Lower leg skin (tissue), 4 donors: ENCODE measurements around the gene BRD1. TPM values are rescaled to one million over a fixed set of nuclear protein-coding genes. Genes with fewer than 3 reads are reported as not detected.
"Not testable (repeated sequence)": the region's sequence is repeated elsewhere in the genome, so short reads cannot be mapped to it uniquely, and the experiment has no call there.

Experiments
- DNase-seq, 2 donors: peaks; one replicate each; pipeline ENCODE4 v3.0.0-alpha.2; 2019; ENCODE audit warnings: low spot score in 2 of 2
- H3K4me3 ChIP-seq: fragments of 200-600 bp; sonication (generic); 2 replicates; pipeline ENCODE4 v1.5.1; 2017; ENCODE audit warnings: mild to moderate bottlenecking, low read depth; ENCODE audit not compliant: poor library complexity, severe bottlenecking
- POLR2A ChIP-seq, 2 donors: fragments of 450-650 bp; IDR thresholded peaks; one replicate each; pipeline ENCODE4 v1.6.1; 2016 to 2017; ENCODE audit warnings: antibody characterized with exemption in 2 of 2, mild to moderate bottlenecking in 1 of 2, moderate library complexity in 1 of 2
- WGBS, 2 donors: methylation state at CpG; one replicate each; pipeline ENCODE4 v1.1.5; 2018; 5-methylcytosine and 5-hydroxymethylcytosine counted together
- intact Hi-C: fragments of 100-400 bp; cut with DNase I; formaldehyde crosslinking; loops from one replicate; pipeline ENCODE4 v1.15.0; 2023; ENCODE audit warnings: low total_unique reads
- total RNA-seq, 4 donors: library from RNA; depleted of rRNA; stranded (reverse); fragments of >200 nt; gene quantifications; one replicate each; pipeline ENCODE4 v1.1.0, GENCODE V29; 2016
- TF ChIP-seq, protein P1 (sequence below), 3 donors: fragments of 450-650 bp; IDR thresholded peaks; one replicate each; pipeline ENCODE4 v1.5.1; 2016; ENCODE audit warnings: antibody characterized with exemption in 3 of 3, mild to moderate bottlenecking in 3 of 3, moderate library complexity in 2 of 3

BRD1 gene
- total RNA-seq, 4 donors from 2014 or later = 64.8 to 104 (median 89.8) TPM

DNA sequence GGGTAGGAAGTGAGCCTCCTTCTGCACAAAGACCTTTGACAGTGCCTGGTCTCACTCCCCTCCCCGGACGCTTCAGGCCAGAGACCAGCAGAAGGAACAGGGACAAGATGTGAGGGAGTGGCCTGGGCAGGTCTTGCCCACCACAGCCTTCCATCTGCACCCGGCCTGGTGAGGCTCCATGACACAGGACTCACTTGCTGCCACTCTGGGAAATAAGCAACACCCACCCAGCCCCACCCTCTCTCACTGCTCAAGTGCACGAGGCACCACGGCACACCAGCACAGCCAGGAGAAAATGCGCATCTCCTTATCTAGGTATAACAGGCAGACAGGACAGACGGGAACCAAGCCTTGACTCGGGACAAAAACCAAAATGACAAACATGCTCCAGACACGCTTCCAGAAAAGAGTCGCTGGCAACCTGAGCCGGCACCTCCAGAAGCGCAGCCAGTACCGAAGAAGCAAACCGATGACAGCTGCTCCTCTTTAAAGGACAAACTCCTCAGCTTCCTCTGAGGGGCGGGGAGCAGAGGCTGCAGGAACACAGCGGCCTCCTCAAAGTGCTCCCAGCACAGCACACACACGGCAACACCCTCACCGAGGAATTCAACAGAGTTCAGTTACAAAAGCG, 41.7 kb downstream of the BRD1 start:
- TF ChIP-seq, protein P1, sequence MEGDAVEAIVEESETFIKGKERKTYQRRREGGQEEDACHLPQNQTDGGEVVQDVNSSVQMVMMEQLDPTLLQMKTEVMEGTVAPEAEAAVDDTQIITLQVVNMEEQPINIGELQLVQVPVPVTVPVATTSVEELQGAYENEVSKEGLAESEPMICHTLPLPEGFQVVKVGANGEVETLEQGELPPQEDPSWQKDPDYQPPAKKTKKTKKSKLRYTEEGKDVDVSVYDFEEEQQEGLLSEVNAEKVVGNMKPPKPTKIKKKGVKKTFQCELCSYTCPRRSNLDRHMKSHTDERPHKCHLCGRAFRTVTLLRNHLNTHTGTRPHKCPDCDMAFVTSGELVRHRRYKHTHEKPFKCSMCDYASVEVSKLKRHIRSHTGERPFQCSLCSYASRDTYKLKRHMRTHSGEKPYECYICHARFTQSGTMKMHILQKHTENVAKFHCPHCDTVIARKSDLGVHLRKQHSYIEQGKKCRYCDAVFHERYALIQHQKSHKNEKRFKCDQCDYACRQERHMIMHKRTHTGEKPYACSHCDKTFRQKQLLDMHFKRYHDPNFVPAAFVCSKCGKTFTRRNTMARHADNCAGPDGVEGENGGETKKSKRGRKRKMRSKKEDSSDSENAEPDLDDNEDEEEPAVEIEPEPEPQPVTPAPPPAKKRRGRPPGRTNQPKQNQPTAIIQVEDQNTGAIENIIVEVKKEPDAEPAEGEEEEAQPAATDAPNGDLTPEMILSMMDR (IDR thresholded peaks at IDR 0.05) = no peak
- no peak for TF ChIP-seq POLR2A (IDR thresholded peaks at IDR 0.05)
- intact Hi-C loops = loop anchor here (10.0 kb wide), 1 partner anchor 129 kb away; the partner anchor contains the start of genes ALG12 and CRELD2
- WGBS, 2 donors = 58 to 61% methylated on average over 19 of the region's 19 CpGs
- H3K4me3 ChIP-seq = no peak overlapping the region
- DNase-seq = no peak

DNA sequence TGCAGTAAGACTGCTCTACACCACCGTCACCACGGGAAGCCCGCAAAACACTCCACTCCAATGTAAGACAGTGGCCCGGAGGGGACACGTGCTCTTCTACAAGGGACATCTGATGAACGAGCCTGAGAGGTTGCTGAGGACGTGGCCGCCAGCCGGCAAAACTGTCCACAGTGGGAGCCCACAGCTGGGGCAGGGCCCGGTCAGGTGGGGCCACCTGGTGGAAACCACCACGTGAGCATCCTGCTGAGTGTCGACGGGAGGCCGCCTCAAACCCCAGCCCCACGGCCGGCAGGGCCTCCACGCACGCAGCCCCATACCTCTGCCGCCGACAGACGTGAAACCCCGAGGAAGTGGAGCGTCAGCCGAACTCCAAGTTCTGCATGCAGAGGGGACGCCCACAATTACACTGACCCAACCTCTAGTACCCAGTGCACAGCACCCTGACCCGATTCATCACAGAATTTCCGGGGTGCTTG, 42.6 kb downstream of the BRD1 start:
- TF ChIP-seq, protein P1 (IDR thresholded peaks at IDR 0.05) = no peak
- no peak for TF ChIP-seq POLR2A (IDR thresholded peaks at IDR 0.05)
- no peak overlapping the region for H3K4me3 ChIP-seq
- WGBS, 2 donors = 94% methylated on average over 26 to 27 of the region's 27 CpGs
- intact Hi-C loops = loop anchor here (10.0 kb wide), 1 partner anchor 130 kb away; the partner anchor contains the start of genes ALG12 and CRELD2
- DNase-seq = no peak

DNA sequence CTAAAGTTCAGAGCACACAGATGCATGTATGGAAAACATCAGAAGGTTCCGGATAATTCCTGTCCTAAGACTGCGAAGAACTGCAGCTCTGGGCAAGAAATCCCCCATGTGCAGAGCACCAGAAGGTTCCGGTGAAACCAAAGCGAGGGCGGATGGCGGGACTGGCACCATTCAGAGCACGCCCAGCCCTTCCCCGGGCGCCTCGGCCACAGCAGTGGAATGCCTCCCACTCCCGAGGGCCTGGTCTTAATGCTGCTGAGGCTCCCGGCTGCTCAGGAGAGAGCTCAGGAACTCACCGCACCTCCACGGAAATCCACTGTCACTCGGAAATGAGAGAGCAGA, 43.1 kb downstream of the BRD1 start:
- no peak for DNase-seq
- intact Hi-C loops = loop anchor here (10.0 kb wide), 1 partner anchor 130 kb away; the partner anchor contains the start of genes ALG12 and CRELD2
- WGBS, 2 donors = 81 to 86% methylated on average over 15 of the region's 15 CpGs
- no peak overlapping the region for H3K4me3 ChIP-seq
- no peak for TF ChIP-seq POLR2A (IDR thresholded peaks at IDR 0.05)
- TF ChIP-seq, protein P1 (IDR thresholded peaks at IDR 0.05) = no peak

DNA sequence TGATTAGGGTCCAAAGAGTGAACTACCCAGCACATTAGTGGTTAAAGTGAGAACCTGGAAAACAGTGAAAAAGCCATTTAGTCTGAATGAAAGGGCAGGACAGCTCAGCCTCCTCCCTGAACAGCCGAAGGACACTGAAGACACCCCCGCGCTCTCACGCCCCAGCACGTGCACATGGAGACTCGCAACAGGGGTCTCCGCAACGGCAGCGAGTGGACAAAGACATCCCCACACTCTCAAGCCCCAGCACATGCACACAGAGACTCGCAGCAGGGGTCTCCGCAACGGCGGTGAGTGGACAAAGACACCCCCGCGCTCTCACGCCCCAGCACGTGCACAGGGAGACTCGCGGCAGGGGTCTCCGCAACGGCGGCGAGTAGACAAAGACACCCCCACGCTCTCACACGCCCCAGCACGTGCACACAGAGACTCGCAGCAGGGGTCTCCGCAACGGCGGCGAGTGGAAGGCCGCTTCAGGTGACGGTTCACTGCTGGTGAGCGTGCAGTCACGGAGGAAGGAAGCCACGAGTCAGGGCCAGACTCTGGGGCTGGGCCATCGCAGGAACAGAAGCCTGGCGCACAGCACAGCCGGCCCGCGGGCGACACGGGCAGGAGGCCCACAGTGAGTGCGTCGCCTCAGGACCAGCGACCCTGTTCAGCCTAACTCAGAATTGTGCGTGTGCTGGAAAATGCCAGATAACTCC, 43.6 kb downstream of the BRD1 start:
- TF ChIP-seq, protein P1 (IDR thresholded peaks at IDR 0.05) = no peak
- TF ChIP-seq POLR2A (IDR thresholded peaks at IDR 0.05) = no peak
- 92 to 93% methylated on average over 47 of the region's 47 CpGs for WGBS, 2 donors
- intact Hi-C loops = loop anchor here (10.0 kb wide), 1 partner anchor 131 kb away; the partner anchor contains the start of genes ALG12 and CRELD2
- H3K4me3 ChIP-seq = no peak overlapping the region
- DNase-seq = no peak

DNA sequence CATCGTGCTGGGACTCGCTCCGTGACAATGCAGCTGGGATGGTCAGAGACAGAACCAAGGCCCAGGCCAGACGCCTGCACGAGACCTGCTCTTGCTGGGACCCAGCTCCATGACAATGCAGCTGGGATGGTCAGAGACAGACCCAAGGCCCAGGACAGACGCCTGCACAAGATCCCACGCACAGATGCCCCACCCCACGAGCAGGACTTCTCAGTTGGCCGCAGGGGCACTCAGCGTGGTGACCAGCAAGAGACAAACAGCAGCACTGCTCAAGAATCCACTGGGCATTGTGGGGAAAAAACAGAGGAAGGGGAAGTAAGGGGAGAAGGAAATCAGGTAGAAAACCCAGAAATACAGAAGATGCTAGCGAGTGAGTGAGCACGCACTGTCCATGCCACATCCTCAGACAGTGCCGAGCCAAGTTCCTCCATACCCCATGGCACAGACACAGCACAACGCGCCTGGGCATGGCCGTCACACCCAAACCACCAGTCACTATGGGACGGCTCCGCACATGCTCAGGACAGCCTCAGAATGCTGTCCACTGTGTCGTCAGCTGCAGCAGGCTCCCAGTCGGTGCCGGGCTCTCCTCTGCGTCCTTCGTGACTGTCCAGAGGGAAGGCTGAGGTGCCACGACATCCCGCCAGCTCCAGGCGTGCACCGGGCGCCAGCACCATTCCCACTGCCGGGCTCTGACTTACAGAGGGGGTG, 44.5 kb downstream of the BRD1 start:
- 73 to 77% methylated on average over 24 to 27 of the region's 29 CpGs for WGBS, 2 donors
- H3K4me3 ChIP-seq = no peak overlapping the region
- intact Hi-C loops = loop anchor here (10.0 kb wide), 1 partner anchor 132 kb away; the partner anchor contains the start of genes ALG12 and CRELD2
- DNase-seq = no peak
- TF ChIP-seq, protein P1 (IDR thresholded peaks at IDR 0.05) = no peak
- TF ChIP-seq POLR2A (IDR thresholded peaks at IDR 0.05) = no peak

DNA sequence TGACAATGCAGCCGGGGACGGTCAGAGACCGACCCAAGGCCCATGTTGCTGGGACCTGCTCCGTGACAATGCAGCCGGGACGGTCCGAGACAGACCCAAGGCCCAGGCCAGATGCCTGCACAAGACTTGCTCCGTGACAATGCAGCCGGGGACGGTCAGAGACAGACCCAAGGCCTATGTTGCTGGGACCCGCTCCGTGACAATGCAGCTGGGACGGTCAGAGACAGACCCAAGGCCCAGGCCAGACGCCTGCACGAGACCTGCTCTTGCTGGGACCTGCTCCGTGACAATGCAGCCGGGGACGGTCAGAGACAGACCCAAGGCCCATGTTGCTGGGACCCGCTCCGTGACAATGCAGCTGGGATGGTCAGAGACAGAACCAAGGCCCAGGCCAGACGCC, 45.8 kb downstream of the BRD1 start:
- DNase-seq, H3K4me3 ChIP-seq: not testable (repeated sequence)
- intact Hi-C loops = loop anchor here (10.0 kb wide), 1 partner anchor 133 kb away; the partner anchor contains the start of genes ALG12 and CRELD2
- 92 to 96% methylated on average over 18 to 21 of the region's 21 CpGs for WGBS, 2 donors
